COLO668 (cell line): ENCODE data around the gene MCCC1.
A peak's percentile ranks its signal among the peaks of the same experiment; 100 is the strongest.

Source experiments
- DNase-seq: peaks from one replicate; lab custom pipeline; 2025; ENCODE audit not compliant: unreplicated experiment; lab: John Stamatoyannopoulos, UW

Gene MCCC1

DNA sequence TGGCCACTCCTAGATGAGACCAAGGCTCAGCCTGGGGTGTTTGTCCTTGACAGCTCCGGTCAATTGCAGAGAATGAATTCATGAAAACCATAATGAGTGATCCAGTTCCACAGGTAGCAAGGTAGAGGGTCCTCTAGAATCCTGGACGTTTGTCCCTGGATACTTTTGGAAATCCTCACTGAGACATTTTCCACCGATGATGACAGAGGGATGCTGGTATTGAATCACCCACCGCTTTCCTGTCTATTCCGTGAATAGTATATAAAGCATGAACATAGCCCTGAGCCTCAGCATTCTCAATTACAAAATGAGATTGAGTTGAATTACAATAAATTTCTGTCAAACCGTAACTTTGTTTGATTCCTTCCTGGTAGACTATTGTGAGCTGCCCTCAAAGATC lies 113.3 kb downstream of the MCCC1 start:
- no peak for DNase-seq

DNA sequence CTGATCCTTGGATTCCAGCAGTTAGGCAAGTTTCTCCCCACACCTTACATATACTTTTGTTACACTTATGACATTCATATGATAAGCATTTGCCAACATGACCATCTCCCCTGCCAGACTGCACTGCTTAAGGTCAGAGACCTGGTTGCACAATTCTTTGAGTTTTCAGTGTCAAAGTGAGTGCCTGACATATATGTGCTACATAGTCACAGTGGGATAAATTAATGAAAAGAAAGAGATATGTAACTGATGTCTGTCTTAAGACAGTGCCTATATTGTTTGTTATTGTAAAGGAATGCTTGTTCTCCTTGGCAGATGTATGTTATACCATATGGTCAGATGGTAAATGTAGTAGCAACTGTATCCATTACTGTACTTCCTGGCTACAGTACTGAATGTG lies 115.4 kb downstream of the MCCC1 start:
- no peak for DNase-seq

DNA sequence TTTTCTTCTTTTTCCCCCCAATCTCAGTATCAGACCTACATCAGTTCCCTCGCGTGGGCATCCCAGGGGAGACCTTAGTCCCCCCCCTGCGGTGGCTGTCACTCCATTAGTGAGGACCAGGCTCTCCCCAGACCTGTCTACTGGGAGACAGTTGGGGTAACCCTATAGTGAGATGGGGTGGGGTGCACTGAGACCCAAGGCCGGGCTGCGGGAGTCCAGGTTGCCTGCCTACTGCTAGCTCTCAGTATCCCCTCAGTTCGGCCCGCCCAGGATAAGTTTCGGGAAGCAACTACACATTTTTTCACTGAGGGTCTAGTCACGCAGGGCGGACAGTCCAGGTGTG lies 118.3 kb downstream of the MCCC1 start:
- no peak for DNase-seq

DNA sequence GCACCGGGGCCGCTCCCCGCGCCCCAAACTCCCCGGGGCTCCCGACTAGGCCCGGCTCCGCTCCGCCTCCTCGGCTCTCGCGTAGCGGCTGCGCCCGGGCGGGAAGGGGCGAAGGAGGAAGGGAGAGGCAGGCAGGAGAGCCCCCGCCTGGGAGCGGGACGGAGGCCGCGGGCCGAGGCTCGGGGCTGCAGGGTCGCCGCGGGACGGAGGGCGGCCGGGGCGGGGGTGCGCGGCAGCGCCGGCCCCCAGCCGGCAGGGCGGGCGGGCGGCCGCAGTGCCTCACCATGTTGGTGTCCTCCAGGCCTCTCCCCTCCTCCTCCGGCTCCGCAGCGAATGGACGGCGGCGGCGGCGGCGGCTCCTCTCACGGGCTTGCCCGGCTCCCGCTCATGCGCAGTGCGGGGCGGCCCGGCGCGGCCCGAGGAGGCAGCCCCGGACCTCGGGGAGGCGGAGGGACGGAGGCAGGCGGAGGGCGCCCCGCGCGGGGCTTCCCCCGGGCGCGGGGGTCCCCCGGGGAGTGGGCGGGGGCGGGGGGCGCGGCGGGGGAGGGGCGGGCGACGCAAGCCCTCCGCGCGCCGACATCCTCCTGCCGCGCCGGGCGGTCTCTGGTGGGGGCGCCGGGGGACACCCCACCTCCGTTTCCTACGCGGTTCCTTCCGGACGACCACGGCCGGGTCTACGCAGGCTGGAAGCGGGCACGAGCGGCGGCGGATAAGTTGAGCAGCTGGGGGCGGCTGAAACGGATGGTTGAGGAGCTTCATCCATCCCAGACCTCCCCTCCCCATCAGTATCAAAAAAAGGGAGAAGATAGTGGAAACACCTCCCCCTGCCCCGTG lies 118.9 kb downstream of the MCCC1 start, which contains the start of gene DCUN1D1:
TSS of gene DCUN1D1 (minus strand) at position 335 of the 834 bp plus-strand sequence. CDS start at position 286, 49 bp downstream.
- DNase-seq = peak; percentile 78

DNA sequence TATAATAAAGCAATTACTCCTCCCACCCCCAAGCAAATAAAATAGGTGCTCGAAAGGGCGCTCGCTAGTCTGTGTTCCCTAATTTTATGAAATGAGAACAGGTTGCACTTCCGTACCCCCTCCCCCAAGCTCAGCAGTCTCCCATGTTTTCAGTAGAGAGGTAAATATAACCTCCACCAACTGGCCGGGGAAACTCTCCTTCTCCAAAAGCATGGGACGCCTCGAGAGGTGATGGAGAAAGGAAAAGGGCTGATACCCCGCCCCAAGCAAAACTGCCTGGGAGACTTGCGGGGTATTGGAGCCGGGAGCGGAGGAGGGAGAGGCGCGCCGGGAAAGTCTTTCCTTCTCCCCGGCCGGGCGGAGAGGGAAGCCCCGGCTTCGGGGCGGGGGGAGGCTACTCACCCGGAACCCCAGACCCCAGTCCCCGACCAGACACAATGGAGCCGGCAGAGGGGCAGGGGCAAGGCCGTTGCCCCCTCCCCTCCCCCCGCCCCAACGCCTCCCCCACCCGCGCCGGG lies 119.6 kb downstream of the MCCC1 start:
- peak; percentile 40 for DNase-seq

DNA sequence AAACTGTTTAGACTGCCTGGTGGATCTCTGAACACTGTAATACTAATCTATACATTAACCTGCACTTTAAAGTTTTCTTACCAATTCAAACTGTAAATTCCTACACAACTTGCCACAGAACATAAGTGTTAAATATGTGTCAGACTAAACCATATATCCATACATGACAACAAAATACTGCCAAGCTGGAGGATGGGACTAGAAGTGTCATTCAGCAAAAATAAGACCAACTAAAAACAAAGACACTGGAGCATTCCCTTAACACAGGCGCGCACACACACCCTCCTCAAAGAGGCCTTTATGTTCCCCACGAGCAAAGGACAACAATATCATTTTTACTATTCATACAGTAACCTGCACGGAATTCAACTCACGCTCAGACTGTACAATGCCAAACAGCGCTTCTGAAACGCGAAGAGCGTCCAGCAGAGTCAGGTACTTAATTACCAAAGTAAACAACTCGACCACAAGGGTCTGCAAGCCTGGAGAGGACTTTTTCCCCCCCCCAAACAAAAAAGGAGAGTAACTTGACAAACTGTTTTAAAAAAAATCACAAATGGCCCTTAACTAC lies 120.1 kb downstream of the MCCC1 start:
- DNase-seq = peak; percentile 7

DNA sequence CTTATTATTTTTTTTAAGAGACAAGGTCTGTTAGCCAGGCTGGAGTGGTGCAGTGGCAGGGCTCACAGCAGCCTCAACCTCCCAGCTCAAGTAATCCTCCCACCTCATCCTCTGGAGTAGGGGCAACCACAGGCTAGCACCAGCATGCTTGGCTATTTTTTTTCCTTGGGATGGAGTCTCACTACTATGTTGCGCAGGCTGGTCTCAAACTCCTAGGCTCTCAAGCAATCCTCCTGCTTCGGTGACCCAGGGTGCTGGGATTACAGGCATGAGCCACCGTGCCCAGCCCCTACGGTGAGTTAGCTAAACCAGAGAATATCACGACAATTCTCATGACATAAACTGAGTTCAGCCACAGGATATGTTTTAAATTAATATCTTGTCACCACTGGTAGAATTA lies 120.9 kb downstream of the MCCC1 start:
- DNase-seq = no peak

DNA sequence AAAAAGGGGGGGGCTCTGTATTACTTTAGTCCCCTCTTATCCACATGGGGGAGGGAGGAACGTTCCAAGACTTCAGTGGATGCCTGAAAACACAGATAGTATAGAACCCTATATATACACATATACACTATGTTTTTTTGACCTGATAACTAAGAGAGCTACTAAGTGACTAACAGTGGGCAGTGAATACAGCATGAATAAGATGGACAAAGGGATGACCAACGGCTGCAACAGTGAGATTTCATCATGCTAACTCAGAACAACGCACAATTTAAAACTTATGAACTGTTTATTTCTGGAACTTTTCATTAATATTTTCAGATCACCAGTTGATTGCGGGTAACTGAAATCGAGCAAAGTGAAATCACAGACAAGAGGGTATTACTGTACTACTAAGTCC lies 126.2 kb downstream of the MCCC1 start:
- DNase-seq = no peak

DNA sequence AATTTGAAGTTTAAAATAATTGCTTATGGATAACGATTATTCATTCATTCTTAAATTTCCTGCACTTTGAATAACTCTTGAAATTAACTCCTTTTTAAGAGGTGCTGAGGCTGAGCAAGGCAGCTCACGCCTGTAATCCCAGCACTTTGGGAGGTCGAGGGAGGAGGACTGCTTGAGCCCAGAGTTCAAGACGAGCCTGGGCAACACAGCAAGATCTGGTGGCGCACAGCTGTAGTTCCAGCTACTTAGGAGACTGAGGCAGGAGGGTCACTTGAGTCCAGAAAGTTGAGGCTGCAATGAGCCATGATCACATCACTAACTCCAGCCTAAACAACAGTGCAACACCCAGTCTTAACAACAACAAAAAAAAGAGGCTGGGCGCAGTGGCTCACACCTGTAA lies 126.9 kb downstream of the MCCC1 start:
- DNase-seq = no peak

DNA sequence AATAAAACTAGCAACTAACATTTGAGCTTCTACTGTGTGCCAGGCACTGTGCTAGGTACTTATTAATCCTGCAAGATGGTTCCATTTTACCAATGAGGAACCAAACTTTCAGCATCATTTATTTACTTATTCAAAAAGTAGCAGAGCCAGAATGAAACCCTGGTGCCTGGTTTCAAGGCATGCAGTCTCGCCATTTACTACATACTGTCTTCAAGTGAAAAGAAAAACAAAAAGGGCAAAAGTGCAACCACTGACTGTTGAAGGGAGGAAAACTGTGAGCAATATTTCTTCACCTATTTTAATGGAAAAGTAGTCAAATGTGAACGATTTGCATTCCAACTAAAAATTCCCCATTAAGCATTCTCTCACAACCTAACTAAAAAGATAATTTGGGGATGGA lies 127.7 kb downstream of the MCCC1 start:
- no peak for DNase-seq

DNA sequence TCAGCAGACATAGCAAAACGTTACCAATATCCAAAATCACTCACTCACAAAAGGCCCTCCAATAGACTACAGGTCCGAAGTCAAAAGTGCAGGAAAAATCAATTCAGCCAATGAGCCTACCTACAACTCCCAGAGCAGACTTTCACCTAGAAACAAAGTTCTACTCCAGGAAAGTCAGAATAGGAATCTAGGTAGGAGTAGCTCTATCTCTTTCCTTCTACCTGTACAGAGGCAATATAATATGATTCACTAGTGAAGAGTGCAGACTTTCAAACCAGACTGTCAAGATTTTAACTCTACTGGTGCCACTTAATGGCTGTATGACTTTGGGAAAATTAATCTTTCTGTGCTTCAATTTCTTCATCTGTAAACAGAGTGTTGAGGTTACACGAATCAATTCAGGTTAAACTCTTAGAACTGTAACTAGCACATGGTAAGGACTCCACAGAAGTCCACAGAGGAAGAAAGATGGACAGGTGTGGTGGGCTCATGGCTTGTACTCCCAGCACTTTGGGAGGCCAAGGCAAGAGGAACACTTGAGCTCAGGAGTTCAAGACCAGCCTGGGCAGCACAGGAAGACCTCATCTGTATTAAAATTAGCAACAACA lies 128.4 kb downstream of the MCCC1 start:
- DNase-seq = no peak

DNA sequence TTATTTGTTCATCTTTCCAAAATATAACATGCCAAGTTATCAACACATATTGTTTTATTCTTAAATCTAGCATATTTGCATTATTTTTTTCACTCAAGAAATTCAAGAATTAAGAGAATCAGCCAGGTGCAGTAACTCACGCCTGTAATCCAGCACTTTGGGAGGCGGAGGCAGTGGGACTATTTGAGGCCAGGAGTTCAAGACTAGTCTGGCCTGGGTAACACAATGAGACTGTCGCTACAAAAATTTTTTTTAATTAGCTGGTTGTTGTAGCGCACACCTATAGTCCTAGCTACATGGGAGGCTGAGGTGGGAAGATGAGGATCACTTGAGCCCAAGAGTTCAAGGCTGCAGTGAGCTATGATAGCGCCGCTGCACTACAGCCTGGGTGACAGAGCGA lies 129.4 kb downstream of the MCCC1 start:
- DNase-seq = no peak

DNA sequence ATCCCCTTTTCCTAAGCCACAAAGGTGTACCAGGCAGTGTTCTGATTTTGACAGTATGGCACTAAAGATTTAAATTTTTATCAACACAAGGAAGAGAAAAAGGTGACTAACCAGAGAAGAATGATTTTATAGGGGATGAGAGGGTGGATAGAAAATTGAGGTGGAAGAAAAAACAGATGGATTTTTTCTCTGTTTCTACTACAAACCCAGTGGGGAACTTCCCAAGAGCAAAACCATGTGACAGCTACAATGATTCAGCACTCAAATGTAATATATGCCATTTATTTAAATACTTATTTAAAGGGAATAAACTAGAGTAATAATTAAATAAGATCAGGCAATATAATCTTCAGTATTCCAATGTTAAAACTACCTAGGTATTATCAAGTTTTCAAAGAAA lies 130.0 kb downstream of the MCCC1 start:
- DNase-seq = no peak

DNA sequence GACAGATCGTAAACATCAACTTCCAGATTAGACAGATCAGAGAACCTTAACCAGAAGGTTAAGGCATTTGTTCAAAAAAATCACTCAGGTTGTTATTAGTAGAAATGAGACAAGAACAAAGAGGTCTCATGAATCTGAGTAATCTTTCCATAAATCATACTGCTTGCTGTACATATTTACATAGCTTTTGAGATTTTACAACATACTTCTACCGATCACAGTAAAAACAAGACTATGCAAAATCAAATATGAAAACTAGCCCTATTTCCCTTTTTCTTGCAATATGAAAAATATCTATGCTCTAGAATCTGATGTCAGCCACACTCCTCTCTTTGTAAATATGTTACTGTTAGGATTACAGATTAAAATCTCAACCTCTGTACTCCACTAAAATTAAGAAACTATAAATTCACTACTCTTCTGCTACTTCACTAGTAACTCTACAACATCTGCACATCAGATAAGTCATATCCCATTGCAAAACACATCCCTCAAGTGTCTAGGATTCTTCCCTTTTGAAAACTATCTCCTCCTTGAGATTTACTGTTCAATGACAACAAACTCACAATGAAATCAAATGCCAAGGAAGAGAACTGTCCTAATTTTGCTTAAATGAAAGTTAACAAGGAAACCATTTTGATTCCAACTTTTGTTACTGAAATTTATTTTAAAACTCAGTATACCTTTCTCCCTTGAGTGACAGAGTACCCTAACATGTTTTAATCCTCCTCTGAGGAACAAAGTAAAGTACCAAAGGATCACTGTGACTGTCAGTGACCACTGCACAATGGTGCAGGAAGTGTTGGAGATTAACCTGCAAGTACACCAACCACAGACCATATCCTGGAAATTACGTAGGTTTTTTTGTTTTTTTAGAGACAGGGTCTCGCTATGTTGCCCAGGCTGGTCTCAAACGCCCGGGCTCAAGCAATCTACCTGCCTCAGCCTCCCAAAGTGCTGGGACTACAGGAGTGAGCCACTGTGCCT lies 131.8 kb downstream of the MCCC1 start:
- no peak for DNase-seq

DNA sequence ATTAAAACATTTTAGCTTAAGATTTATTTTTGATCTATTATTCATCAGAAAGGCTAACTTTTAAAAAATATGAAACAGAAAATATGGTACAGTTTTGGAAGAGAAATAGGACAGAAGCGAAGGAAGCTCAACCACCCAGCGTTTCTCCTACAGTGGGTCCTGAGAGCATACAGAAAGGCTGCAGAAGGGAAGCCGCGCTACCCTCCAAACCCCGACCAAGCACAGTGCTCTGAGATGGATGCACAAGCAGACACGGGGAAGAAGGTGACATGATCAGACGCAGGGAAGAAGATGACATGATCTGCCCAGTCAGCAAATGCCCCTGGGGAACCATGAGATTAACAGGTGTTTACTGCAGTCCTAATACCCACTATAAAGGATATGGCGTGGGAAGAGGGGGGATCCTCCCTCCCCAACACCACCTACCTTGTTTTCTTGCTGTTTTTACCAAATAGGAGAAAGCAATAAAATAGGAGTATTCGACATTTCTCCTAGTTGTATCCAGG lies 133.4 kb downstream of the MCCC1 start:
- DNase-seq = no peak
